Vagina (tissue), 2 donors: ENCODE results near the gene PEX11B.

Experiments used
- POLR2A ChIP-seq, 2 donors: fragments of 450-650 bp; IDR thresholded peaks; one replicate each; pipeline ENCODE4 v1.6.1; 2017; ENCODE audit warnings: antibody characterized with exemption in 2 of 2, mild to moderate bottlenecking in 2 of 2, moderate library complexity in 2 of 2
- POLR2AphosphoS5 ChIP-seq, 2 donors: sonication (generic); formaldehyde crosslinking; IDR thresholded peaks; one replicate each; pipeline ENCODE4 v1.9.0; 2017; ENCODE audit warnings: antibody characterized with exemption in 2 of 2, mild to moderate bottlenecking in 2 of 2, low read depth in 1 of 2; ENCODE audit not compliant: insufficient read depth in 1 of 2
- TF ChIP-seq, protein P1 (sequence below), 3 experiments: fragments of 450-650 bp in 2 of 3; fragments of 200-600 bp in 1 of 3; sonication (generic) in 1 of 3; IDR thresholded peaks; one replicate each; pipeline ENCODE4 v1.5.1; 2017 to 2019; ENCODE audit warnings: antibody characterized with exemption in 3 of 3, mild to moderate bottlenecking in 2 of 3, moderate library complexity in 2 of 3

DNA sequence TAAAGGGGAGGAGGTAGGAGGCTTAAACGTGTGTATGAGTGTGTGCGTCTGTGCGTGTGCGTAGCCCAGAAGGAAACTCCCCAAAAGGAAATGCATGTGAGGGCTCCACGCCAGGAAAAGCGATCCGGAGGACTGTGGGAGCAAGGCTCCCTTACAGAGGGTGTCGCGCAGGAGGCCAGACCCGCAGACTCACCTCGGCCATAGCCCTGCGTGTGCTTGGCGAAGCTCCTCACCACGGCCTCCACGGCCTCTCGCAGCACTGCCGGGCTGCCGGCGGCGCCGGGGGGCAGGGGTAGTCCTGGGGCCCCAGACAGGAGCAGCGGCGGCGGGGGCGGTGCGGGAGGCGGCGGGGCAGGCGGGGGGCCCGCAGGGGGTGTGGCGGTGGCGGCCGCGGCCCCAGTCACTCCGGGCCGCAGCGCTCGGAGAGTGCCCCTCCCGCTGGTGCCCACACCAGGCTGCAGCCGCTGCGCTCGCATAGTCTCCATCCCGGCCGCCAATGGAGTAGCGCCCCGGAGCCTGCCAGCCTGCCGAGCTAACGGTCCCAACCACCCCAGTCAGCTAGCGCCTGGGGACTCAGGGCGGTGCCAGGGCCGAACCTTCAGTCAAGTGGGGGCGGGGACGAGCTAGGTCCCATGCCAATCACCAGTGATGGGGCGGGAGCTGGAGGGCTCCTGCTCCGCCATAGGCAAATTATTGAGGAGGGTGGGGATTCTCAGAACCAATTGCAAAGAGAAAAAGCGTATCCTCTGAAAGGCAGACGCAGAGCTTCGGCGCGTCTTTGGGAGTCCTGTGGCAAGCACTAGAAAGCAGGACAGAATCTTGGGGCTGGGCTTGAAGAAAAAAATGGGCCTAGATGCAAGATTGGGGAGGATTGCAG is 39.2 kb upstream of the PEX11B start, which contains the start of gene LIX1L:
- TF ChIP-seq, protein P1, sequence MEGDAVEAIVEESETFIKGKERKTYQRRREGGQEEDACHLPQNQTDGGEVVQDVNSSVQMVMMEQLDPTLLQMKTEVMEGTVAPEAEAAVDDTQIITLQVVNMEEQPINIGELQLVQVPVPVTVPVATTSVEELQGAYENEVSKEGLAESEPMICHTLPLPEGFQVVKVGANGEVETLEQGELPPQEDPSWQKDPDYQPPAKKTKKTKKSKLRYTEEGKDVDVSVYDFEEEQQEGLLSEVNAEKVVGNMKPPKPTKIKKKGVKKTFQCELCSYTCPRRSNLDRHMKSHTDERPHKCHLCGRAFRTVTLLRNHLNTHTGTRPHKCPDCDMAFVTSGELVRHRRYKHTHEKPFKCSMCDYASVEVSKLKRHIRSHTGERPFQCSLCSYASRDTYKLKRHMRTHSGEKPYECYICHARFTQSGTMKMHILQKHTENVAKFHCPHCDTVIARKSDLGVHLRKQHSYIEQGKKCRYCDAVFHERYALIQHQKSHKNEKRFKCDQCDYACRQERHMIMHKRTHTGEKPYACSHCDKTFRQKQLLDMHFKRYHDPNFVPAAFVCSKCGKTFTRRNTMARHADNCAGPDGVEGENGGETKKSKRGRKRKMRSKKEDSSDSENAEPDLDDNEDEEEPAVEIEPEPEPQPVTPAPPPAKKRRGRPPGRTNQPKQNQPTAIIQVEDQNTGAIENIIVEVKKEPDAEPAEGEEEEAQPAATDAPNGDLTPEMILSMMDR (IDR thresholded peaks at IDR 0.05), result no peak
- TF ChIP-seq POLR2A (IDR thresholded peaks at IDR 0.05) (peak in 1 of 2 donors; percentile 87), POLR2AphosphoS5 (IDR thresholded peaks at IDR 0.05; ENCODE audit: insufficient read depth in 1 of 2, low read depth in 1 of 2) (peak; percentile 92 to 98)
